ENCODE results near the gene EML1.

The EML1 gene

DNA sequence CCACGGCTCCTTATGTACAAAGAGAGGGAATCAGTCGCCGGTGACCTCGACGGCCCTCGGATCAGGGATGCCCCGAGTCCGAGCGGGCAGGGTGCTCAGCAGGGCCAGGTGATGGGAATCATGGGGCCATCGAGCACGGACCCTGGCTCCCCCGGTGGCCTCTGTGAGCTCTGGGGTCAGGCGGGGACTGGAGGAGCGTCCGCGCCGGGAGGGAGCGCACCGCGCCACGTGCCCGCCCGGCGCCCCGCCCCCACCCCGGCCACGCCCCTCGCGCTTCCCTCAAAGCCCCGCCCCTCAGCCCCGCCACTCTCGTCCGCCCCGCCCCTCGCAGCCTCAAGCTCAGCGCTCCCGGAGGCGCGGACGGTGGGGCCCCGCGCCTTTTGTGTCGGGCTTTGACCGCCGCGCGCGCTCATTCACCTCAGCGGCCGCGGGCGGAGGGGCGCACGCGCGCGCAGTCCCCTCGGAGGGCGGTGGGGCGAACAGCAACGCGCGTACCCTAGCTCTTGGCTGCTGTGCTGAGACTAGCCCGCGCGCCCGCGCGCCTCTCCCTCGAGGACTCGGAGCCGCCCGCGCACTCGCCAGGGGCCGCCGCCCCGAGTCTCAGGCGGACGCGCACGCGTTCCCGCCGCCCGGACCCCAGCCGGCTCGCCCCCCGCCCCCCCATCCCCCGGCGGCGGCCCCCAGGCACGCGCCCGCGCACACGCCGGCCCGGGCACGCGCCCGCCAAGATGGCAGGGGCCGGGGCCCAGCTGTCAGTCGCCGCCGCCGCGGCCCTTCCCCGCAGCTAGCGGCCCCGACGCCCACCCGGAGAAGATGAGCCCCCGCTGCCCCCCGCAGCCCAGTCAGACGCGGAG, 178.1 kb downstream of the EML1 start:
- DNase-seq: peak; percentile 83

GRCh38 chr14:99971941-99972747, 178.9 kb downstream of the EML1 start:
- peak; percentile 72 for DNase-seq

DNA sequence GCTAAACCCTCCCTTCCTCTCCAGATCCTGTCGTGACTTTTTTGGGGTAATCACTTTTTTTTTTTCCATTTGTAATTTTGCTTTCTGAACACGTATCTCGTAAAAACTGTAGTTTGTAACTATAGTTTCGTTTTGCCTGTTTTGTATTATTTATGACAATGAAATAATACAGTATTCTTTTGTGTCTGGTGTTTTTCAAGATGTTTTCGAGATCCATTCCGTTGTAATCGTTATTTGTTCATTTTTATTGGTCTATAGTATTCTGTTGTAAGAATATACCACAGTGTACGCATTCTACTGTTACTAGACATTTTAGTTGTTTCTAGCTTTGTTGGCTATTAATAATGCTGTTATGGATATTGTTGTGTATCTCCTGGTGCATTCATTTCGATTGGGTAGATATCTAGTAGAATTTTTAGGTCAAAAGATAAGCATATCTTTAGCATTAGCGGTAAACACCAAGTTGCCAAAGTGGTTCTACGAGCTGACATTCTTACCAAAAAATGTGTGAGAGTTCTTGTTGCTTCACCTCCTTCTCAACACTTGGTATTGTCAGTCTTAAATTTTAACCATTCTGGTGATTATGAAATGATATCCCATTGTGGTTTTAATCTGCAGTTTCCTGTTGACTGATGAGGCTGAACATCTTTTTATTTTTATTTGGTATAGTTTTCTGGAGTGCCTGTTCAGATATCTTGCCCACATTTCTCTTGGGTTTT, 179.7 kb downstream of the EML1 start:
- DNase-seq: peak; percentile 72

DNA sequence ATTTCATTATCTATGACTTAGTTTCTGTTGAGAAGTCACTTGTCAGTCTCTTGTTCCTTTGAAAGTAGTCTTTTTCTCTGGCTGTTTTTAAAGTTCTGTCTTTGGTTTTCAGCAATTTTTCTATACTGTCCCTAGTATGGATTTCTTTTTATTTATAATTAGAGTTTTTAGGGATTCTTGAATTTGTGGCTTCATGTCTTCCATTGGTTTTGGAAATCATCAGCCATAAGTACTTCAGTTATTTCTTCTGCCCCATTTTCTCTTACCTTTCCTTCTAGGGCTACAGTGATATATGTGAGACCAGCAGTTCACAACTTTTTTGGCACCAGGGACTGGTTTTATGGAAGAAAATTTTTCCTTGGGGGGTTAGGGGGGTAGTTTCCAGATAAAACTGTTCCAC, 182.0 kb downstream of the EML1 start:
- DNase-seq: no peak

GRCh38 chr14:99976021-99976420, 182.8 kb downstream of the EML1 start:
- DNase-seq: no peak

GRCh38 chr14:99976681-99977080, 183.5 kb downstream of the EML1 start:
- DNase-seq: no peak

- no peak for DNase-seq
Measured at GRCh38 chr14:99980299-99980698, 187.1 kb downstream of the EML1 start.

DNA sequence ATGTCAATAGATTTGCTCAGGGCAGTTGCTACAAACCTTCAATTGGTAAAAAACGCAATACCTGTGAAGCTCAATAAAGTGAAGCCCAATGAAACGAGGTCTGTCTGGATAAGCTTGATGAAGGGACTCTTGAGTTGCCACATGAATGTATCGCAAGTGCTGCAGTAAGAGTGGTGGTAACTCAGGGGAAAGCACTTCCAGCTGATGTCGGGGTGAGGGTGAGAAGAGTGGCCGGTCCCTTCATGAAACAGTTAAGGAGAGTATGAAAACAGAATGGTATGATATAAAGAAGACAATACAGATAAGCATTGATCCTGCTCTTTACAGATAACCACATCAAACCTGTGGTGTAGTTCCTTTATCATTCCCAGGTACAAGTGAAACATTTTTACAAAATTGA, 188.6 kb downstream of the EML1 start:
- peak; percentile 34 for DNase-seq

DNA sequence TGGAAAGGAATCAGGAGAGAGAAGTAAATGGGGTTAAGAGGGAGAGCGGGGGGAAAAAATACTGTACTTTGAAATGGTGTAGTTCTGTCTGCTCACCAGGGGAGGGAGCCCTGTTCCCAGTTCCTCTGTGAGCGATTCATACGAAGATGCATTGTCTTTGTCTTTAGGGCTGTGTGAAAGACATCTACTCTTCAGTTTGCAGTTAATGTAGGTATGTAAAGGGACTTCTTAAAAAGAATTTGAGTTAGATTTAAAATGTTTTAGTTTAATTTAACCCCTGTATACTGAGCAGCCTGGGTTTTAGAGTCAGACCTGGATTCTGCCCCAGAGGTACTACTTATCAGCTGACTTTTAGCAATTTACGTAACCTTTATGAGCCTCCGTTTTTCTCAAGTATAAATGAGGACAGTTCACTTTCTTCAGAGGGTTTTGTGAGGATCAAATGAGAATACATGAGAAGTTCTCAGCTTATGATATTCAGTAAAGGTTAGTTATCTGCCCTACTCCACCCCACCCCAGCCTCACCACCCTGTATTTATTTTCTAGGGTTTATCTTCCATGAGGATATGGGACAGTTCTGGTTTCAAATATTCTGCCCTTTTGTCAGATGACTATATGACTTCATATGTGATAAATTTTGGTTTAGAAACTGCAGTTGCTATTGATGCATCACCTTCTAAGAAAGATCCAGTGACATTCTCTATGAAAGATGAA, 189.5 kb downstream of the EML1 start:
- DNase-seq: peak; percentile 88

DNA sequence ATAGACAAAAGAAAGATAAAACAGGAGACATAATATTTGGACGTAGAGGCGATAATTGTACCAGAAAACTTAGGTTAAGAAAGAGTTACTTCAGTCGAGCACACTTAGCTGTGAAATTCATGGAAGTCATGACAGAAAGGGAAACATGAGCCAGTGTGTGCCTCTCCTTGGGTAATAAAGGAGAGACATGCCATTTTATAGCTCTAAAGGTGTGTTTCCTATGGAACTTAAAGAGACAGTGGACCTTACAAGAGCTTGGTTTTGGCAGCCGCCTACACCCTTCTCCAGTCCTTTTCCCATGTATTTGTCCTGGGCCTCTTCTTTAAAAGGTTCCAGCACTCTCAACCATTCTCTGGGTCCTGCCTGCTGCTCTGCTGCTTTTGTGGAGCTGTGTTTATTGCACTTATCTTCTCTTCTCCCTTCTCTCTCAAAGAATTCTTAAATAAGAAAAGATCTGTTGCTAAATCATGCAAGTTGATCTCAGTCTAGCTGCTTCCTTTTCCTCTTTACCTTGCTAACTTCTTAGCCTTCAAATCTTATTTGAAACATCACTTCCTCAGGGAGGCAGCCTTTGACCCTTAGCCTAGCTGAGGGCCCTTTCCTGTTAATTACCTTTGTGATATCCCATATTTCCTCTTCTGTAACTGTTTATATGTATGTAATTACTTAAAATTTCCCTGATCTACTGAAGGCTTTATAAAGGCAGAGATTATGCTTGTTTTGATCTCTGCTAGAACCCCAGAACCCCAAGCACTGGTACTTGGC, 190.2 kb downstream of the EML1 start:
- DNase-seq: no peak

DNA sequence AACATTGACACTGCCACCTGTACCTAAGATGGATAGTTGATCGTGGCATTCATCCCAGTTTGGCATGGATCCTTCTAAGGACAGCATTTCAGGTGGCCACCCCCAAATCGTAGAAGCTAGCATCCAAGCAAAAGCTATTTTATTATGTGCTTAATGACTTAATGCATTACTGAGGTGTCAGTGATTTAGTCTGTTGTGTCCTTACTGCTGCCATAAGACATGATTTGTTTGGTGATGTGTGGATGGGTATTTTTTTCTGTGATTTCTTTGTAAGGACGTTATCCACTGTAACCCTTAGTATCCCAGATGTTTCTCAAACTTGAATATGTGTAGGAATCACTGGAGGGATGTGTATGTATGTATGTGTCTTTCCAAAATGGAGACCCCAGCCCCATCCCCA, 190.8 kb downstream of the EML1 start:
- no peak for DNase-seq

DNA sequence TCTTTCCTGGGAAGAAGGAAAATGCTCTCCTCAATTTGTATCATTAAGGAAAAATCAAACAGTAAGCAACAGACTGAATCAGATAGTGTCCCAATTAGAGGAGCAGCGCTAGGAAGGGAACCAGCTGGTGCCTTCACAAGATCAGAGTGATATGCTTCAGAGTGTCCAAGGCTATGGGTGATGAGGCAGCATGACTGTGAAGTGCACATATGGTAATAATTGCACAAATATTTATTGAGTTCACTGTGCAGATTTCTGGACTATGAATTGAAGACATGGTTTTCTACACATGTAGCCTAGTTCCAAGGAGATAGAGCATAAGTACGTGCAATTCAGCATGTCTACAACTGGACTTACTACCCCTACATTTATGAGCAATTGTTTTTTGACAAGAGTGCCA, 193.2 kb downstream of the EML1 start:
- no peak for DNase-seq

DNA sequence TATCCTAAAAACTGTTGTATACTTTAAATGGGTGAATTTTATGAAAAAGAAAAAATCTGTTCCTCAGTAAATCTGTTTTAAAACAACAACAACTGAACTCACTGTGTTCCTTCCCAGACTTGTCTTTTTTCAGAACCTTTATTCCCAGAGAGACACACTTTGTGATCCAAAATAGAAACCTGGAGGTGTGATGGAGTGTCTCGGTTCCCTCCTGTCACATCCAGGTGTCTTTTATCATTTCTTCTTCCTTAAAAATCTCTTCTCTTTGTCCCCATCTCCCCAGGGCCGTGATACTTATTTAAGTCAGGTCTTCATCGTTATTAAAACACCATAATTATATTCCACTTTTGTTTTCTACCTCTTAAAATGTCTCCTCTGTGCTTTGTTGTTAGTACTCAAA, 195.8 kb downstream of the EML1 start:
- no peak for DNase-seq

DNA sequence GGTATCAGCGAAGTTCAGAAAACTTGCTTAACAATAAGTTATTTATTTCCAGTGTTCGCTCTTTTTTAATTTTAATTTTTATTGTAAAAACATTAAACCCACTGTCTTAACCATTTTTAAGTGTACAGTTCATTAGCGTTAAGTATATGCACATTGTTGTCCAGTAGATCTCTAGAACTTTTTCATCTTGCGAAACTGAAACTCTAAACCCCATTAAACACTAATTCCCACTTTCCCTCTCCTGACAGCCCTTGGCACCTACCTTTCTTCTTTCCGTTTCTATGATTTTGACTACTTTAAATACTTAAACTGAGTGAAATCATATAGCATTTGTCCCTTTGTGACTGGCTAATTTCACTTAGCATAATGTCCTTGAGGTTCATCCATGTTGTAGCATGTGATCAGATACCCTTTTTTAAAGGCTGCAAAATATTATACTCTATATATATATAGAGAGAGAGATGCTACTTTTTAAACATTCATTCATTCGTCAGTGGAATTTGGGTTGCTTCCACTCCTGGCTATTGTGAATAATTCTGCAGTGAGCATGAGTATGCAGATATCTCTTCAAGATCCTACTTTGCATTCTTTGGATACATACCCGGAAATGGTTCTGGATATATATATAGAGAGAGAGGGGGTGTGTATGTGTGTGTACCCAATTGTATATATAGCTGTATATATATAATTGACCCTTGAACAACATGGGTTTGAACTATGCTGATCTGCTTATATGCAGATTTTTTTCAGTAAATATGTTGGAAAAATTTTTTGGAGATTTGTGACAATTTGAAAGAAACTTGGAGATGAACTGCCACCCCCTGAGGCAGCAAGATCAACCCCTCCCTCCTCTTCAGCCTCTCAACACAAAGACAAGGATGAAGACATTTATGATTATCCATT, 197.3 kb downstream of the EML1 start:
- no peak for DNase-seq

DNA sequence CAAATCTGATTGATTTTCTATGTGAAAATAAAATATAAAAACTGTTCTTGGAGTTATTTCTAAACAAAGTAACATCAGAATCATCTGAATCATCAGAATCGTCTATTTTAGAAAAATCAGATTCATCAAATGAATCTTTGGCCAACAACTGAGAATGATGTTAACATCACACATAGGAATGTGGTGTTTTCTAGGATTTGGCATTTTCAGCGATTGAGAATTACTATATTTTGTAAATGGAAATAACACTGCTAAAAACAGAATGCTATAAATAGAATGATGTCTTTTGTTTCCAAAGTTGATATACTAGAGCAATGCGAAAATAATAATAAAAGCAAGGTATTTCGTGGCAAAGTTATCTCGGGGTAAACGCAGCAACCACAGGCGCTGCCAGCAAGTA, 198.1 kb downstream of the EML1 start:
- DNase-seq: no peak

Data from DMS79 treated with DMSO at 0.1 percent for 48 hours (cell line).